Sigmoid colon (tissue), 7 donors: Measurements from ENCODE around the gene SIK2. TPM values are rescaled to one million over a fixed set of nuclear protein-coding genes. Genes with fewer than 3 reads are reported as not detected.
A peak's percentile ranks its signal among the peaks of the same experiment; 100 is the strongest.

Source experiments
- DNase-seq: peaks from one replicate; pipeline ENCODE4 v3.0.0-alpha.2; 2019
- H3K27ac ChIP-seq, 4 donors: fragments of 200-600 bp; sonication (generic); one replicate each; pipeline ENCODE4 v1.5.1; 2016 to 2019; ENCODE audit warnings: mild to moderate bottlenecking in 1 of 4
- H3K27me3 ChIP-seq, 3 donors: fragments of 200-600 bp; sonication (generic); one replicate each; pipeline ENCODE4 v1.5.1; 2019; ENCODE audit warnings: mild to moderate bottlenecking in 1 of 3
- H3K36me3 ChIP-seq, 4 donors: fragments of 200-600 bp; sonication (generic); one replicate each; pipeline ENCODE4 v1.5.1; 2016 to 2019
- H3K4me1 ChIP-seq, 4 donors: fragments of 200-600 bp; sonication (generic); one replicate each; pipeline ENCODE4 v1.5.1; 2017 to 2019
- H3K4me3 ChIP-seq, 4 donors: fragments of 200-600 bp; sonication (generic); one replicate each; pipeline ENCODE4 v1.5.1; 2017 to 2019; ENCODE audit warnings: mild to moderate bottlenecking in 2 of 4, moderate library complexity in 1 of 4
- H3K9me3 ChIP-seq, 4 donors: fragments of 200-600 bp in 3 of 4; sonication (generic) in 3 of 4; one replicate each; pipeline versions ENCODE4 v1.5.1 to v1.6.1; 2013 to 2019
- CTCF ChIP-seq, 4 experiments: fragments of 450-650 bp in 3 of 4; fragments of 200-600 bp in 1 of 4; IDR thresholded peaks; one replicate each; pipeline ENCODE4 v1.5.1; 2016 to 2019; ENCODE audit warnings: antibody characterized with exemption in 4 of 4, mild to moderate bottlenecking in 3 of 4, moderate library complexity in 2 of 4
- EP300 ChIP-seq, 4 donors: sonication (generic); formaldehyde crosslinking; IDR thresholded peaks; one replicate each; pipeline ENCODE4 v1.6.1; 2017; ENCODE audit warnings: antibody characterized with exemption in 4 of 4
- POLR2A ChIP-seq, 2 donors: fragments of 450-650 bp; IDR thresholded peaks; one replicate each; pipeline ENCODE4 v1.6.1; 2016; ENCODE audit warnings: antibody characterized with exemption in 2 of 2, mild to moderate bottlenecking in 2 of 2, moderate library complexity in 2 of 2
- POLR2AphosphoS5 ChIP-seq, 4 donors: sonication (generic); formaldehyde crosslinking; IDR thresholded peaks; one replicate each; pipeline ENCODE4 v1.6.1; 2017; ENCODE audit warnings: antibody characterized with exemption in 4 of 4
- WGBS, 2 donors: extraction: QIAGEN DNeasy Blood & Tissue Kit; methylation state at CpG; one replicate each; pipeline ENCODE4 v1.1.7; 2013; 5-methylcytosine and 5-hydroxymethylcytosine counted together
- intact Hi-C: fragments of 100-400 bp; cut with DNase I; formaldehyde crosslinking; loops from one replicate; pipeline ENCODE4 v1.15.1; 2023
- polyA plus RNA-seq, 3 donors: library from polyadenylated mRNA; stranded (reverse); fragments of 200-250 nt; gene quantifications; one replicate each; pipeline ENCODE4 v1.2.3, GENCODE V29; 2013
- total RNA-seq, 4 donors: library from RNA; depleted of rRNA; stranded (reverse); fragments of >200 nt; gene quantifications; one replicate each; pipeline ENCODE4 v1.1.0, GENCODE V29; 2016
- donor health status: healthy with polysubstance abuse.
- donor health status: Bipolar disorder and iron deficiency.
- donor health status: healthy.

Gene SIK2
- total and polyA plus RNA-seq, 7 donors: 4.8 to 14.1 (median 10.7) TPM

- H3K4me3 ChIP-seq: no peak overlapping the region
- 84 to 90% methylated on average over 15 of the region's 15 CpGs for WGBS, 2 donors
- intact Hi-C loops: no loop called here
- no peak for DNase-seq
- H3K27me3 ChIP-seq: no peaks in the 10 kb centered on the region
- H3K9me3 ChIP-seq: no peaks in the 10 kb centered on the region
- H3K4me1 ChIP-seq: peaks cover 0 to 67% (median 65%) of the 10 kb centered on the region in 4 donors
- peaks cover 0 to 21% (median 6%) of the 10 kb centered on the region in 4 donors for H3K36me3 ChIP-seq
- peak overlapping the region; percentile 89 to 96 (median 92) for H3K27ac ChIP-seq
- TF ChIP-seq EP300 (IDR thresholded peaks at IDR 0.05) (no peak), POLR2AphosphoS5 (IDR thresholded peaks at IDR 0.05) (no peak), POLR2A (IDR thresholded peaks at IDR 0.05) (no peak), CTCF (IDR thresholded peaks at IDR 0.05) (no peak)
These were observed 134.6 kb downstream of the SIK2 start for GRCh38 chr11:111736621-111737443.

DNA sequence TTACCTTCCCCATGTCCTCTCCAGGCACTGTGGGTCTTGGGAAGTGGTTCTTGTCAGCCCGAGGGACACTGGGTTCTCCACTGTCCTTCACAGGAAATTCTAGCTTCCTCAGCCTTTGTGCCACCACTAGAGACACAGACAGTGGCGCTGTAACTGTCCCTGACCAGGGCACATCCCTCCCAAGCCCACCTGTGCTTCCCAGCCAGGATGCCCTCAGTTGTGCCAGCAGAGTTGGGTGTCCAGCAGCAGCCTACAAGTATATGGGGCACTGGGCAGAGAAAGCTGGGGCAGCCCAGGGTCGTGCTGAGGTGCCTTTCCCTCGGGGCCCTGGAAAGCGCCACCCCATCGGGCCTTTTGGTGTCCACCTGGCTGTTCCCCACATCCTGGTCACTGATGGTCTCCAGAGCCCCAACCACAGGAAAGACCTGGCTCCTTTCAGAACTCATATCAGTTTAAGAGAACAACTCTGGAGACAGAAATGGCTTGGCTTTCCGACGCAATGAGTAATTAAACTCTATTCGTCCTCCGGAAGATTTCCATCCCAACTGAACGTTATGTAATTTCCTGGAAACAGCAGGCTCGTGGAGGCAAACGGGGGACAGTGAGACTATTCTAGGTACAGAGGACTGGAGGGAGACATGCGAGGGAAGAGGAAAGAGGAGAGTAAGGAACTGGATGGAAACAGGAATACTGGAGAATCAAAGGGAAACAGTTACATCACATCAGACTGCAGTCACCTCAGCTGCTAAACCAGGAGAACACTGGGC lies 135.4 kb downstream of the SIK2 start:
- Histone ChIP-seq H3K27me3 (no peaks in the 10 kb centered on the region), H3K36me3 (peaks cover 0 to 29% (median 8%) of the 10 kb centered on the region in 4 donors), H3K4me3 (no peak overlapping the region), H3K27ac (peak overlapping the region; percentile 89 to 96 (median 92)), H3K4me1 (peaks cover 0 to 59% (median 58%) of the 10 kb centered on the region in 4 donors), H3K9me3 (no peaks in the 10 kb centered on the region)
- TF ChIP-seq EP300 (IDR thresholded peaks at IDR 0.05) (peak in 1 of 4 donors; percentile 8), POLR2AphosphoS5 (IDR thresholded peaks at IDR 0.05) (peak; percentile 12 to 41 (median 30)), CTCF (IDR thresholded peaks at IDR 0.05) (no peak), POLR2A (IDR thresholded peaks at IDR 0.05) (no peak)
- intact Hi-C loops: no loop called here
- DNase-seq: peak; percentile 77
- WGBS, 2 donors: 81 to 83% methylated on average over 14 of the region's 14 CpGs

GRCh38 chr11:111739299-111739698 lies 137.1 kb downstream of the SIK2 start:
- peaks cover 0 to 42% (median 42%) of the 10 kb centered on the region in 4 donors for H3K4me1 ChIP-seq
- TF ChIP-seq CTCF (IDR thresholded peaks at IDR 0.05) (no peak), EP300 (IDR thresholded peaks at IDR 0.05) (no peak), POLR2A (IDR thresholded peaks at IDR 0.05) (no peak), POLR2AphosphoS5 (IDR thresholded peaks at IDR 0.05) (no peak)
- peak overlapping the region in 3 of 4 donors; percentile 89 to 96 (median 94) for H3K27ac ChIP-seq
- intact Hi-C loops: no loop called here
- no peaks in the 10 kb centered on the region for H3K9me3 ChIP-seq
- no peak overlapping the region for H3K4me3 ChIP-seq
- WGBS, 2 donors: 97 to 98% methylated on average over 2 of the region's 2 CpGs
- DNase-seq: no peak
- no peaks in the 10 kb centered on the region for H3K27me3 ChIP-seq
- peaks cover 0 to 46% (median 15%) of the 10 kb centered on the region in 4 donors for H3K36me3 ChIP-seq

GRCh38 chr11:111741751-111742150 lies 139.5 kb downstream of the SIK2 start:
- no peaks in the 10 kb centered on the region for H3K27me3 ChIP-seq
- TF ChIP-seq POLR2AphosphoS5 (IDR thresholded peaks at IDR 0.05) (no peak), CTCF (IDR thresholded peaks at IDR 0.05) (no peak)
- no peak overlapping the region for H3K4me3 ChIP-seq
- H3K9me3 ChIP-seq: no peaks in the 10 kb centered on the region
- no peak for DNase-seq
- intact Hi-C loops: no loop called here
- peaks cover 0 to 34% (median 30%) of the 10 kb centered on the region in 4 donors for H3K4me1 ChIP-seq
- peaks cover 0 to 57% (median 15%) of the 10 kb centered on the region in 4 donors for H3K36me3 ChIP-seq
- WGBS, 2 donors: 85 to 88% methylated on average over 2 of the region's 2 CpGs
- no peak overlapping the region for H3K27ac ChIP-seq
